Astrocyte of the spinal cord (primary cell): ENCODE data around the gene RBKS.

Experiments used
- DNase-seq: peaks from one replicate; pipeline ENCODE4 v3.0.0; 2011; ENCODE audit warnings: low read depth, low spot score
- H3K4me3 ChIP-seq: 2 replicates; pipeline ENCODE4 v1.5.1; 2011; ENCODE audit warnings: low read depth, mild to moderate bottlenecking, low read length, moderate library complexity
- CTCF ChIP-seq: IDR thresholded peaks from 2 replicates; pipeline ENCODE4 v1.5.1; 2012; ENCODE audit warnings: low read depth, mild to moderate bottlenecking, low read length, inconsistent platforms
- in situ Hi-C: cut with HindIII; loops from 2 replicates; pipeline ENCODE4 v1.10.0; 2017; ENCODE audit warnings: low sequenced_read_pairs

Gene RBKS

GRCh38 chr2:27878825-27879224, 11.4 kb downstream of the RBKS start:
- no peak overlapping the region for H3K4me3 ChIP-seq
- no peak for TF ChIP-seq CTCF
- no peak for DNase-seq
- in situ Hi-C loops: no loop called here

GRCh38 chr2:27875089-27875881, 14.9 kb downstream of the RBKS start:
- no peak for TF ChIP-seq CTCF
- H3K4me3 ChIP-seq: no peak overlapping the region
- no peak for DNase-seq
- in situ Hi-C loops: no loop called here

DNA sequence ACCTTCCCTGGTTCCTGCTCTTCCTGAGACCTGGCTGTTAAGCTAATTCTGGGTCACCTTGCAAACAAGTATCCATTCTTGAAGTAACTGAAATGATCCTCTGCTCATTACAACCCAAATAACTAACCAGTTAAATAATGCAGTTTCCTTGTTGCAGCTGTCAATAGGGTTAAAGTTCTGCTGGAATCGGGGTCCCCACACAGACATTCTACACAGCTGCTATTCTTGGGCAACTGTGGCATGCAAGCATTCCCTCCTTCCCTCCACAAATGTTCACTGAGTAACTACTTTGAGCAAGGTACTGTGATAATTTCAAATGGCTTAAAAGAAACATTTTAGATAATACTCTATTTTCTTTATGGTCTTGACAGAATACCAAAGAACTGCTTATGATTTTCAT, 17.1 kb downstream of the RBKS start:
- no peak for DNase-seq
- in situ Hi-C loops: no loop called here
- no peak for TF ChIP-seq CTCF
- H3K4me3 ChIP-seq: no peak overlapping the region

DNA sequence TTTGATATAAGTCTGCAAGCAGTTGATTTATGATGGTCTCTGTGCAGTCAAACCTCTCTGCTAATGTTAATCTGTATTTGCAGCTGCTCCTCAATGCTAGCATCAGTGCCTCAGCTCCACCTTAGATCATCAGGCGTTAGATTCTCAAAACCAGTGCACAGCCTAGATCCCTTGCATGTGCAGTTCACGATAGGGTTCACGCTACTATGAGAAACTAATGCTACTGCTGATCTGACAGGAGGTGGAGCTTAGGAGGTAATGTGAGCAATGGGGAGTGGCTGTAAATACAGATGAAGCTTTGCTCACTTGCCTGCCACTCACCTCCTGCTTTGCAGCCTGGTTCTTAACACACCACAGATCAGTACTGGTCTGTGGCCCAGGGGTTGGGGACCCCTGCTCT, 18.4 kb downstream of the RBKS start:
- TF ChIP-seq CTCF: no peak
- no peak for DNase-seq
- H3K4me3 ChIP-seq: no peak overlapping the region
- in situ Hi-C loops: no loop called here

- no peak overlapping the region for H3K4me3 ChIP-seq
- in situ Hi-C loops: no loop called here
- DNase-seq: no peak
- TF ChIP-seq CTCF: no peak
Observed at GRCh38 chr2:27870724-27871123, 19.5 kb downstream of the RBKS start.

DNA sequence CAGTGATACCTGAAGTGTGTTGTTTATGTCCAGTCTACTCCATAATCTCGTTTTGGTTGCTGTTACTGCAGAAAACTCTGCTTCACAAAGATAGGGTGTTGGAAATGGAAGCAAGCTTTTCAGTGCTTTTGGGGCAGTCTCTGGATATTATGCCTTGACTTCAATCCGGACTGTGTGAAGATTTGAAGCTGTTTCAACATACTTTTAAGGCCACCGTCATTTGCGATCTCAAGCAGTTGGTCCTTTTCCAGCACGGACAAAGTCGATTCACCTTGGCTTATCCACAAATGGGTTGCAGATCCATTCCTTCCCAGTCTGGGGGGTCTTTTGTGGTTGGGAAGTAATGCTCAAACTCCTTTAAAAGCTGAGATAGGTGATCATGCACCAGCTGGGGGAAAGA, 20.4 kb downstream of the RBKS start:
- TF ChIP-seq CTCF: no peak
- no peak for DNase-seq
- in situ Hi-C loops: no loop called here
- no peak overlapping the region for H3K4me3 ChIP-seq
